GM03348 (cell line): ENCODE data around the gene SYNPO2.
"Not testable (repeated sequence)": the region's sequence is repeated elsewhere in the genome, so short reads cannot be mapped to it uniquely, and the experiment has no call there.

Experiments
- DNase-seq: peaks from one replicate; pipeline ENCODE4 v3.0.0; 2012; ENCODE audit warnings: low spot score

SYNPO2 gene, protein sequence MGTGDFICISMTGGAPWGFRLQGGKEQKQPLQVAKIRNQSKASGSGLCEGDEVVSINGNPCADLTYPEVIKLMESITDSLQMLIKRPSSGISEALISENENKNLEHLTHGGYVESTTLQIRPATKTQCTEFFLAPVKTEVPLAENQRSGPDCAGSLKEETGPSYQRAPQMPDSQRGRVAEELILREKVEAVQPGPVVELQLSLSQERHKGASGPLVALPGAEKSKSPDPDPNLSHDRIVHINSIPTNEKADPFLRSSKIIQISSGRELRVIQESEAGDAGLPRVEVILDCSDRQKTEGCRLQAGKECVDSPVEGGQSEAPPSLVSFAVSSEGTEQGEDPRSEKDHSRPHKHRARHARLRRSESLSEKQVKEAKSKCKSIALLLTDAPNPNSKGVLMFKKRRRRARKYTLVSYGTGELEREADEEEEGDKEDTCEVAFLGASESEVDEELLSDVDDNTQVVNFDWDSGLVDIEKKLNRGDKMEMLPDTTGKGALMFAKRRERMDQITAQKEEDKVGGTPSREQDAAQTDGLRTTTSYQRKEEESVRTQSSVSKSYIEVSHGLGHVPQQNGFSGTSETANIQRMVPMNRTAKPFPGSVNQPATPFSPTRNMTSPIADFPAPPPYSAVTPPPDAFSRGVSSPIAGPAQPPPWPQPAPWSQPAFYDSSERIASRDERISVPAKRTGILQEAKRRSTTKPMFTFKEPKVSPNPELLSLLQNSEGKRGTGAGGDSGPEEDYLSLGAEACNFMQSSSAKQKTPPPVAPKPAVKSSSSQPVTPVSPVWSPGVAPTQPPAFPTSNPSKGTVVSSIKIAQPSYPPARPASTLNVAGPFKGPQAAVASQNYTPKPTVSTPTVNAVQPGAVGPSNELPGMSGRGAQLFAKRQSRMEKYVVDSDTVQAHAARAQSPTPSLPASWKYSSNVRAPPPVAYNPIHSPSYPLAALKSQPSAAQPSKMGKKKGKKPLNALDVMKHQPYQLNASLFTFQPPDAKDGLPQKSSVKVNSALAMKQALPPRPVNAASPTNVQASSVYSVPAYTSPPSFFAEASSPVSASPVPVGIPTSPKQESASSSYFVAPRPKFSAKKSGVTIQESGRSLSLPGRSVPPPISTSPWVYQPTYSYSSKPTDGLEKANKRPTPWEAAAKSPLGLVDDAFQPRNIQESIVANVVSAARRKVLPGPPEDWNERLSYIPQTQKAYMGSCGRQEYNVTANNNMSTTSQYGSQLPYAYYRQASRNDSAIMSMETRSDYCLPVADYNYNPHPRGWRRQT

DNA sequence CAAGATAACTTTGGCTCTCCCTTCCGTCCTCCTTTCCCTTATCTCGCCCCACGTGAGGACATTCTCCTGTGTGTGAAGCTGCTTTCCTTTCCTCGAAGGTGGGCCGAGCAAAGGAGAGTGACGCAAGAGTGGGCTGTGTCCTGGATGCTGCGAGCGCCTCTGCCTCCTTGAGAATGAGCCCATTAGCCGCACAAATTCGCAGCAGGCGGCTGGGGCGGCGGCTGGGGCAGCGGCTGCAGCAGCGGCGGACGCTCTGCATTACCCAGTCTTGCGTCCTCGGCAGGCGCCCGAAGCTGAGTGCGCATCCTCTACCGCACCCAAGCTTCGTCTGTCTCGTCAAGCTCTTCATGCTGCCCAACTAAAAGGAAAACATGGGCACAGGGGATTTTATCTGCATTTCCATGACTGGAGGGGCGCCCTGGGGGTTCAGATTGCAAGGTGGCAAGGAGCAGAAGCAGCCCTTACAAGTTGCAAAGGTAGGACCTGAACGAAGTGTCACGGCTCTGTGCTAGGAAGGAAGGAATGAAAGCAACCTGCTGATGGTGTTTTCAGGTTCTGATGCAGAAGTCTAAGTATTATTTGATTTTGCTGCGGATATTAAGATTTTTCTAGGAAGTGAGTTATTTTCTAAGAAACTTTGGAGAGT is at the start of gene SYNPO2:
Gene SYNPO2, plus strand, starts transcription at position 189 of the 646 bp plus-strand sequence. Its CDS starts 183 bp downstream, at position 372.
- peak; percentile 90 for DNase-seq

DNA sequence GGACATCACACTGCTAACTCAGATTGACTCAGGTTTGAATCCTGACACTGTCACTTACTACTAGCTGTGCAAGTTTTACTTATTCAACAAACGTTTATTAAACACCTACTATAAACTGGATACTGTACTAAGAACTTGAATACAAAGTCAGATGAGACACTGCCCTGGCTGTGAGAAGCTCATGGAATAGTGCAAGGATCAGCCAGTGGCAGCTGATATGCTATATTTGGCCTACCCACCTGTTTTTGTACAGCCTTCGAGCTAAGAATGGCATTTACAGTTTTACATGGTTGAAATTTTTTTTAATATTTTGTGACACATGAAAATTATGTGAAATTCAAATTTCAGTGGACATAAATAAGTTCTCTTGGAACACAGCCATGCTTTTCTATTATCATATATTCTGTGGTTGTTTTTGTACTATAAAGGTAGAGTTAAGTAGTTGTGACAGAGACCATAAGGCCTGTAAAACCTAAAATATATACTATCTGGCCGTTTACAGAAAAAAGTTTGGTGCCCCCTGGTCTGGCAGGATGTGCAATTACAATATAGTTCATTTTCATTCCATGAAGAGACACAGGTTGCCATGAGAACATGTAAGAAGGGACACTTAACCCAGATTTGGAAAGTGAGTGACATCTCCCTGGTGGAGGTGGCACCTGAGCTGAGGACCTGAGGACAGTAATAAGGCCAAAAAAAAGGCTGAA is 49.3 kb upstream of the SYNPO2 start:
- DNase-seq = no peak

DNA sequence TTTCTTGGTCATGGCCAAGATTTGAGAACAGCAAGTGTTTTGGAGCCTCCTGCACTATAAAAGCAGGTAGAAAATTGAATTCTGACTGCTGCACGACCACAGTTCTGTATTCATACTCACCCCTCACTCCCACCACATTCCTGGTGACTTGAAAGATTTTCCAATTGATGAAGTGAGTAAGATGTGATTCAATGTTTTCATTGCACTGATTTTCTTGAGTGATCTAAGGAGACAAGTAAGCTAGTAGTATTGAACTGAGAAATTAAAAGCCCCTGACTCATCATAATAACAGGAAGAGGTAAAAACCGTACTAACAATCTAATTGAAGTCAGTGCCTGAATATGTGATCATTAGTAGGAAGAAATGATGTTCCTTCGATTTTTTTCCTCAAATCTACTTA is 46.6 kb upstream of the SYNPO2 start:
- no peak for DNase-seq

DNA sequence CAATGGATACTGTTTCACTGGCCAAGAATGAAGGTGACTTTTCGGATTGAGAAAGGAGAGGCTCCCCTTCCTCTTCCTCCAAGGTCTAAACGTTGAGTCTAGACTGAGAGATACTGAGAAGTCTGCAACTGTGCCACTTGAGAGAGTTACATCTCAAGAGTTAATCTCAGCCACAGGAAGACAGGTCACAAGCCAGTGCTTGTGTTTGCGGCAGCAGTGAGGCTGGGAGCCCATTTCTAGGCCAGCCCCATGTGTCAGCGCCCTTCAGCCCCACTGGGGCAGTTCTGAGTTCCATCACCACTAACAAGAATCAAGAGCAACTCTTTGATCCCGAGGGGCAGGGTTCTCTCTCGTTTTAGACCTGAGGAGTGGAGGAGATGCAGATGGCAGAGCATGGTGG is 45.4 kb upstream of the SYNPO2 start:
- no peak for DNase-seq

DNA sequence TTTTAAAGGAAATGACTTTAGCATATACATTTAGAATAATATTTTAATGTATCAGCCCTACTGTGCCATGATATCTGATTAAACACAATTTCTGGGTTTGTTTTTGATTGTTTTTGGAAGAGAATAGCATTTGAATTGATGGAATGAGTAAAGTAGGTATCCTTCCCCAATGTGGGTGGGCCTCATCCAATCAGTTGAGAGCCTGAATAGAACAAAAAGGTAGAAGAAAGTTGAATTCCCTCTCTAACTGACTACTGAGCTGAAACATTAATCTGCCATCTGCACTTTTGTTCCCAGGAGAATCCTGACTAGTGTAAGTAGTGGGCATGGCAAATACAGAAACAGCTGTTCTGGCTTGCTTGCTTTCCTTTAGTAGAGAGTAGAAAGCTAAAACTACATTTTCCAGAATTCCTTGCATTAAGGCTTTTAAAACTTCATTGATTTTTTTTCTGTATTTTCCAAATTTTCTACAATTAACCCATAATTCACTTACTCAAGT is 43.1 kb upstream of the SYNPO2 start:
- no peak for DNase-seq

DNA sequence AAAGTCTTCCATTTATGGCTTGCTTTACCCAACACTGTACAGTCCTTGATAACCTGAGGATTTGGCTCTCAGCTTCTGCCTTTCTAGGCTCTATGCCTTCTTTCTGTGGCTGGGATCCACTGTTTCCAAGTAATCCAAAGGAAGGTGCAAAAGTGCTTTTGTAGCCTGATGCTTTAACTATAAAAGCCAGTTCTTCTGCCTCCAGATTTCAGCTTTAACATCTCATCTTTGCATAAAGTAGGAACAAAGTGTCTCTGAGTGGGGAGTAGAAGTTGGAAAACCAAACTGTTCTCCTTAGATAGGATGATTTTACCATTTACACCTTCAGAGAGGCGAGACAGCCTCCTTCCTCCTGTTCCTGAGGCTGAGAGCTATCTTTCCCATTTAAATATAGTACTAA is 41.7 kb upstream of the SYNPO2 start:
- no peak for DNase-seq

DNA sequence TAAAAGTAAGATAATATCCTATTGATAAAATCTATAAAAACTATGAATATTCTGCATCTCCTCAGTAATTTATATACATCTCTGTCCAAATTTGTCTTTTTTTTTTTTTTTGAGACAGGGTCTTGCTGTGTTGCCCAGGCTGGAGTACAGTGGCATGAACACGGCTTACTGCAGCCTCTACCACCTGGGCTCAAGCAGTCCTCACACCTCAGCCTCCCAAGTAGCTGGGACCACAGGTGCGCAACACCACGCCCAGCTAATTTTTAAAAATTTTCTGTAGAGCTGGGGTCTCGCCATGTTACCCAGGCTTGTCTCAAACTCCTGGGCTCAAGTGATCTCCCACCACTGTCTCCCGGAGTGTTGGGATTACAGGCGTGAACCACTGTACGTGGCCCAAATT is 40.4 kb upstream of the SYNPO2 start:
- no peak for DNase-seq

DNA sequence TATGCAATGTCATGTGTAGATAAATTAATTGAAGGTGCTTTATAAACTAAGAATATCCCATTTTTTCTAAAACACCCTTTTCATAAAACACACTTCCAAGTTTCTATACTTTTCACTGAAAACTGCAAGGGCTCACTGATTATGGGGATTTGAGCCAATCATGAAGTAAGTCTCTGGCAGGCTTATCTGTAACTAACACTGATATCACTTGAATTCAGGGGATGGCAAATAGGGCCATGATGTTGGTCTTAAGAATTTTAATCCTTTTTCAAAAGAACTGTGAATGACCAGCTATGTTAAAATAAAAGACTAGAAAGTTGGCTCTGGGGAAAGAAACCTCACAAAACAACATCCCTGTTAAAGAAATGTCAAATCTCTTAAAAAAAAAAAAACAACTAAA is 39.8 kb upstream of the SYNPO2 start:
- DNase-seq = no peak

DNA sequence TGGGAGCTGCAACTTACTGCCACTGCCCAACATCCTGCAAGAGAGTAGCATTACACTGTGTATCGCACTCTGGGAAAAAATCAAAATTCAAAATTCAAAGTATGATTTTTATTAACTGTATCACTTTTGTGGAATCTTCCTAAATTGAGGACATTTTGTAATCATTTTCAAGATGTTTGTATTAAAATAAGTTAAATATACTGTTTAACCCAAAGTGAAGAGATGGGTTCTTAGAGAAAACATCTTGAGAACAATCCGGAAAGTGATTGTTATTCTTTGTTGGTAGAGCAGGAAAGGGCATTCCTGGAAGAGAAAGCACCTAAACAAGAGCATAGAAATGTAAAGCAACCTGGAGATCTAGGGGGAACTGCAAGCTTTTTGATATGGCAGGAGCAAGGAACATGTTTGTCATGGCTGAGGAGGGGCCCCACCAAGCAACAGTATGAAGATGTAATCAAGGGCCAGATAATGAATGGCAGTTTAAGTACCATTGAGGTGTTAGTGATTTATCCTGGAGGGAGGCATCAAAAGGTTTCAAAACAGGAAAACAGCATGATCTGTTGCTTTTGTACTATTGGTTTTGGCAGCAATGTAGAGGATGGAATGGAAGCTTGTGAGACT is 38.7 kb upstream of the SYNPO2 start:
- no peak for DNase-seq

DNA sequence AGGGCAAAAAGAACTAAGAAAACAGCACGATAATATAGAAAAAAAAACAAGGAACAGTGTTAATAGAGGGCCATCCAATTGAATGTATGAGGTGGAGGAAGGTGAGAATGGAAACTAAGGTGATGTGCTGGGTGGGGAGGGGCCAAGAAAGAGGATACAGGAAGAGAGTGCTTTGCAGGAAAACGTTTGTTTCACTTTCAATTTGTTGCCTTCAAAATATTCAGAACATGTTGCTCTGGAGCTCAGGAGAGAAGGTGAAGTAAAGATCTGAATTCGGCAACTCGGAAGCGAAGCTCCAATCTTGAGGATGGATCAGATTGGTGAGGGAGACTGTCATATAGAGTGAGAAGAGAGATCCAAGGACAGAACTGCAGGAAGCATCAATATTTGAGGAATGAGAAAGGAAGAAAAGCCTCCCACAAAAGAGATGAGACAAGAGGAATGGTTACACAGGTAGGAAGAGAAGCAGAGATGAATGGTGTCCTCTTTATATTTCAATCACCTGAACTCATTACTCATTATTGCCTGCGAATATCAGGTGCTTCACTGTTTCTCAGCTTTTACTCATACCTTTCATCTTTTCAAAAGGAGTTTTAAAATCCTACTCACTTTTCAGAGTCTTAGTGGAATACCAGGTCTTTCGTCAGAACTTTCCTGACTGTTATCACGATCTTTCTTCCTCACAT is 38.0 kb upstream of the SYNPO2 start:
- peak; percentile 23 for DNase-seq

DNA sequence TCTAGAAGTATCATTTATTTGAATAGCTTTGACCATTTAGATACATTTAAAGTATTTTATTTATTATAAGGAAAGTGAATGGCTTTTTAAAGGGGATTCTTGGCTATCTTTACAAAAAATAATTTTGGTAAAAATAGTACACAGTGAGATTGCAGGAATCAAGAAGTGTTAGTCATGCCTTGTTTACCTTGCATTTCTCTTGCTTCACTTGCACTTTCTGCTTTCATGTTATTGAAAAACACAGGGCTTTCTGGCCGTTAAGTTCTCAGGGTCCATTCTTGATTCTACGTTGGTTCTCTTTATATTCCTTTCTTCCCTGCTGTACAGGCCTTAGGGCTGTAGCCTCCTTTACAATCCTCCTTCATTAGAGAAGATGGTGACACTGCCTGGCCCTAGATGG is 30.9 kb upstream of the SYNPO2 start:
- DNase-seq = no peak

DNA sequence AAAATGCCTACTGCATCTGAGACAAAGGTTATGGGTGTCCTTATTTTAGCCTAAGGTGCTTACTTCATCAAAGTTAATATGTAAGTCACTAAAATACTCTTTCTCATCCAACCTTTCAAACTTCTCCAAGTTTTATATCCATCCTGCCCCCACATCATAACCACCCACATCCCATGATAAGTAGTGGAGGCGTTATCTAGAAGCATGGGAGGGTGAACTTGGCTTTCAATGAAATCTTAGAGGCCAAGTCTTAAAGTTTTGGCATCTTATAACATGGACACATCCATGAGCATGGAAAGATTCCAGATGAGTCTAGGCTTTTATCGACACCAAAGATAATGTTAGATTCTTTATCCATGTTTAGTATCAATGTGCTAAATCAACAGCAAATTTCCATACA is 29.9 kb upstream of the SYNPO2 start:
- DNase-seq = no peak

DNA sequence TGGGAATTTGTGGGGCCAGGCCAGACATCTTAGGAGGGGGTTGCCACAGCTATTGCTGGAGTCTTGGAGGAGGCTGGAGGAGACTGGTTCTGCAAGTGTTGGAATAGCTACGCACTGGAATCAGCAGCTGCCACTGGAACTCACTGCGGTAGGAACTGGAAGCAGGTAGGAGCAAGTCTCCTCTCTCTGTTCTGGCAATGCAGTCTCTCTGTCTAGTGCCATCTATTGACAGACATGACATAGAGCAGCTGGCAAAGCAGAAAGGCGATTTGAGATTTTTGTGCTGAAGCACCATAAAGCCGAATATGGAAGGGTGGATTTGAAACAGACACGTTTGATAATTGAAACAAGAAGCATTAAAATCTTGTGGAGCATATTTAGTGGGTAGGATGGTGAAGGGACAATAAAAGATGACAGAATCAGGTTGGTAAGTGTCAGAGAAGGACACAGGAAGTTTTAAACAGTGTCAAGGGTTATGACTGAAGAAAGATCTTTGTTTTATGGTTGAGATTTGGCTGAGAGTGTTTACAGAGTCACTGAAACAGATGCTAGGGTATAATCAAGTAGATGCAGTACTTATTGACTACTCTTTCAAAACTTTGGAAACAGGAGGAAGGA is 23.5 kb upstream of the SYNPO2 start:
- DNase-seq = peak; percentile 70

DNA sequence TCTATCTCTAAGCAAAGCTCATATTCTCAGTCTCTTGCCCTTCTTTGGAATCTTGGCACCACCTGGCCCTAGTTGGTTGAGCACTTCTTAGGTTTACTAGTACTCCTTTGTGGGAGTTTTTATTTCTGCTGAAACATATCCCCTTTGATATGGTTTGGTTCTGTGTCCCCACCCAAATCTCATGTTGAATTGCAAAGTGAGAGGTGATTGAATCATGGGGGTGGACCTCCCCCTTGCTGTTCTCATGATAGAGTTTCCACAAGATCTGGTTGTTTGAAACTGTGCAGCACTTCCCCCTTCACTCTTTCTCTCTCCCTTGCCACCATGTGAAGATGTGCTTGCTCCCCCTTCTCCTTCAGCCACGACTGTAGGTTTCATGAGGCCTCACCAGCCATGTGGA is 22.2 kb upstream of the SYNPO2 start:
- DNase-seq = no peak

DNA sequence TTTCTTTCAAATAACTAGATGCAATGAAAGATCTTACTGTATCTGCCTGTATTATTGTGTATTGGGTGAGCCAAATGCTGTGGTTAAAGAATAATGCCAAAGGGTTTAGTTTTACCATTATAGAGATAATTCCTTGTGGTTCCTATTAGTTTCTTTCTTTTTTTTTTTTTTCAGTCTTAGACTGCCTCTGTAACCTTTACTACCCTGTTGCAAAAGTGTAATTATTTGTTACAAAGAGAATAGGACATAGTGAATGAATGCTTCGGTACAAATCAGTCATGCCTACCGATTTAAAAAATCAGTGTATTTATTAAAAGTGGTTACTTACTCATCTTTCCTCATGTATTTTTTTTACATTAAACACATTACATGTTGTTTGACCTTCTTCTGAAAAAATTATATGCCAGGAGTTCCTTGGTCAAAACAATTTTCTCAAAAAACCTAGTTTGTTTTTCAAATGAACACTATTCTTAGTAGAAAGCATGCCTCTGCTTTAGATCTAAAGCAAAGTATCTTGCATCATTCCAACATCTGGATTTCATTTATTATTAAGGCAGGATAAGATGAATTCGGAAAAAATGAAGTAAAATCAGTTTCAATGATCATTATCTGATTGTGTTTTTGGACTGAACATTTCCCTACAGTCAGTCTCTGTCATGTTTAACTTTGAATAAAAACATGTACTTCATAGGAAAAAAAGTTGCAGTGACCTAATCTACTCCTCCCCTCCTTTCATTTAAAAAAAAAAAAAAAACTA is 21.2 kb upstream of the SYNPO2 start:
- DNase-seq = peak; percentile 28

DNA sequence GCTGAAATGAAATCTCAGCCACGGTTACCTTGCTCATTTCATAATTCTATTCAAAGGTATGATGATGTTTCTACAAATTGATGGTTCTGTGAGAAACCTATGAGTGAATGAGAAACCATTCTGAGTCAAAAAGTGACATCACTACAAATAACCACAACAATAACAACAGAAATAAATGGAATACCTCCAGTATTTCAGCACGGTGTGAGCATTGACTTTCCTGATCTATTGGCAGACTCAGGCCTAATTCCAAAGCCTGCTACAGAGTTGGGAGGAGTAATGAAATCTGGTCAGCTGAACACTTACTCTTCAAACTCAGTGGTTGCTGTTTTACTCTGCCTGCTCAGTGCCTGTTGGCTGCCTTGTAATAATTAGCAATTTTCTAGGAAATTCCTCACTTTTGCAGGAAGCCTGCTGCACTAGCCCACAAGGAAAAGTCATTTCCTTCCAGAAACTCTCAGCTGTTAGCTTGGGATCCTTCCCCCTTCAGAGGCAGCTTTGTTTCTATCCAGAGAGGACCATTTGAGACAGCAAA is 18.8 kb upstream of the SYNPO2 start:
- peak; percentile 61 for DNase-seq

DNA sequence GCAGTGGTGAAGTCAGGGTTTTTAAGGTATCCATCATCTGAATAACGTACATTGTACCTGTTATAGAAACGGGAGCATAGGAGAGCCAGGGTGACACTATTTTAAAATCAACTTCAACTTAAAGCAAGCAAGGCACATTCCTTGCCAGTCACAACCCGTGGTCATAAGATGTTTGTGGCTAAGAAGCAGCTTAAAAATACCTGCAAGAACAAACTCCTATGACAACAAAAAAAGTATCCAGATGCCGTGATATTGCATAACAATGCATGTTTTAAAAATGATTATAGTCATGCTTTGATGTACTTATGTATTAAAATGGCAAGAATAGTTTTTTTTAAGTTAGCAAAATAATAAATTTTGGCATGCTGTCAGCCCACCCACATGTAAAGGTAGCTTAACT is 16.5 kb upstream of the SYNPO2 start:
- no peak for DNase-seq

DNA sequence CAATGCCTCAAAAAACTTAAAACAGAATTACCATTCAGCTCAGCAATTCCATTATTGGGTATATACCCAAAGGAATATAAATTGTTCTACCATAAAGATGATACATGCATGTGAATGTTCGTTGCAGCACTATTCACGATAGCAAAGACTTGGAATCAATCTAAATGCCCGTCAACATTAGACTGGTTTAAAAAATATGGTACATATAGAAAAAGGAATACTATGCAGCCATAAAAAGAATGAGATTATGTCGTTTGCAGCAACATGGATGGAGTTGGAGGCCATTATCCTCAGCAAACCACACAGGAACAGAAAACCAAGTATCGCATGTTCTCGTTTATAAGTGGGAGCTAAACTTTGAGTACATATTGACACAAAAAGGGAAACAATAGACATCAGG is 10.9 kb upstream of the SYNPO2 start:
- no peak for DNase-seq

DNA sequence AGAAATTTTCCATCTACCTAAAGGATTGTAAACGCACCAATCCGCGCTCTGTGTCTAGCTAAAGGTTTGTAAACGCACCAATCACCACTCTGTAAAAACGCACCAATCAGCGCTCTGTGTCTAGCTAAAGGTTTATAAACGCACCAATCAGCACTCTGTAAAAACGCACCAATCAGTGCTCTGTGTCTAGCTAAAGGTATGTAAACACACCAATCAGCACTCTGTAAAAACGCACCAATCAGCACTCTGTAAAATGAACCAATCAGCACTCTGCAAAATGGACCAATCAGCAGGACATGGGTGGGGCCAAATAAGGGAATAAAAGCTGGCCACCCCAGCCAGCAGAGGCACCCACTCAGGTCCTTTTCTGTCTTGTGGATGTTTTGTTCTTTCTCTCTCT is 10.1 kb upstream of the SYNPO2 start:
- DNase-seq = not testable (repeated sequence)
